Uterus (tissue), 2 donors: ENCODE results near the gene CYP2W1.

Experiments used
- POLR2A ChIP-seq, 2 donors: fragments of 450-650 bp; IDR thresholded peaks; one replicate each; pipeline ENCODE4 v1.6.1; 2016; ENCODE audit warnings: antibody characterized with exemption in 2 of 2, mild to moderate bottlenecking in 1 of 2, moderate library complexity in 1 of 2
- TF ChIP-seq, protein P1 (sequence below), 4 experiments: fragments of 200-600 bp in 2 of 4; fragments of 450-650 bp in 2 of 4; sonication (generic) in 2 of 4; IDR thresholded peaks; one replicate each; pipeline ENCODE4 v1.5.1; 2016 to 2019; ENCODE audit warnings: antibody characterized with exemption in 4 of 4, mild to moderate bottlenecking in 2 of 4, moderate library complexity in 1 of 4

- TF ChIP-seq POLR2A (IDR thresholded peaks at IDR 0.05): no peak
- TF ChIP-seq, protein P1, sequence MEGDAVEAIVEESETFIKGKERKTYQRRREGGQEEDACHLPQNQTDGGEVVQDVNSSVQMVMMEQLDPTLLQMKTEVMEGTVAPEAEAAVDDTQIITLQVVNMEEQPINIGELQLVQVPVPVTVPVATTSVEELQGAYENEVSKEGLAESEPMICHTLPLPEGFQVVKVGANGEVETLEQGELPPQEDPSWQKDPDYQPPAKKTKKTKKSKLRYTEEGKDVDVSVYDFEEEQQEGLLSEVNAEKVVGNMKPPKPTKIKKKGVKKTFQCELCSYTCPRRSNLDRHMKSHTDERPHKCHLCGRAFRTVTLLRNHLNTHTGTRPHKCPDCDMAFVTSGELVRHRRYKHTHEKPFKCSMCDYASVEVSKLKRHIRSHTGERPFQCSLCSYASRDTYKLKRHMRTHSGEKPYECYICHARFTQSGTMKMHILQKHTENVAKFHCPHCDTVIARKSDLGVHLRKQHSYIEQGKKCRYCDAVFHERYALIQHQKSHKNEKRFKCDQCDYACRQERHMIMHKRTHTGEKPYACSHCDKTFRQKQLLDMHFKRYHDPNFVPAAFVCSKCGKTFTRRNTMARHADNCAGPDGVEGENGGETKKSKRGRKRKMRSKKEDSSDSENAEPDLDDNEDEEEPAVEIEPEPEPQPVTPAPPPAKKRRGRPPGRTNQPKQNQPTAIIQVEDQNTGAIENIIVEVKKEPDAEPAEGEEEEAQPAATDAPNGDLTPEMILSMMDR (IDR thresholded peaks at IDR 0.05): no peak
Observed at GRCh38 chr7:996079-996872, 13.3 kb downstream of the CYP2W1 start.
